Stimulated activated CD4-positive, alpha-beta T cell treated with anti-CD3 and anti-CD28 coated beads, Interleukin-1b, Interleukin-23, amount 100 ng/mL, for 24 hours (primary cell): Measurements from ENCODE around the gene NPFFR2.
"Not testable (repeated sequence)": the region's sequence is repeated elsewhere in the genome, so short reads cannot be mapped to it uniquely, and the experiment has no call there.

Source experiments
- DNase-seq, 4 experiments: peaks; one replicate each; pipeline ENCODE4 v3.0.0-alpha.2; 2020; ENCODE audit warnings: low read depth in 4 of 4, low spot score in 1 of 4

The NPFFR2 gene

DNA sequence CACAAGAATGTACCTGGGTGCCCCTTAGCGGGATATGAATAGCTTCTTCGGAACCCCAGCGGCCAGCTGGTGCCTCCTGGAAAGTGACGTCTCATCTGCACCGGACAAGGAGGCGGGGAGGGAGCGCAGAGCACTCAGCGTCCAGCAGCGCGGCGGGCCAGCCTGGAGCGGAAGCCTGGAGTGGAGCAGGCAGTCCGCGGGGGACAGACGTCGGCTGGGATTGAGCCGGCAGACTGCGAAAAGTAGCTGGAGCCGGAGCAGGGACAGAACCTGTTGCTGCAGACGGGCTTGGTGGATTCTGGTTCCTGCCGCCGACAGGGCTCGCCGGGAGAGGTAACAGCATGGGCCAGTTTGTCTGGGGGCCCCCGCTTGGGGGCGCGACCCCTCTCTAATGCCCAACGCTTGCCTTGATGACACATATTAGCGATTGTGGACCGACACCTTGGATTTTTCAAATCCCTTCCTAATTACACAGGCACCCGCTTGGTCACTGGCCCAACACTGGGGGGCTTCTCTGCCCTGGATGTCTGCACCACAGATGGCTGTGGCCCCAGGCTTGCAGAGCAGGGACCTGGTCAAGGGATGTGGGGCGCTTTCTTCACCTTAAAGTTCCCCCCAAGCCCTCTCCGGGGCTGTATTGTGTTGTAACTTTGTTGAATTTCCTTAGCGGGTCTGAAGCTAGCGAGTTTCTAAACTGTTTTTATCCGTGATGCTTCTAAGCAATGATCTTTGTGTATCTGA is at the start of gene NPFFR2:
Gene NPFFR2, plus strand, starts transcription at position 133 of the 741 bp plus-strand sequence. CDS start 96,592 bp downstream, outside the sequence.
- DNase-seq, result no peak

DNA sequence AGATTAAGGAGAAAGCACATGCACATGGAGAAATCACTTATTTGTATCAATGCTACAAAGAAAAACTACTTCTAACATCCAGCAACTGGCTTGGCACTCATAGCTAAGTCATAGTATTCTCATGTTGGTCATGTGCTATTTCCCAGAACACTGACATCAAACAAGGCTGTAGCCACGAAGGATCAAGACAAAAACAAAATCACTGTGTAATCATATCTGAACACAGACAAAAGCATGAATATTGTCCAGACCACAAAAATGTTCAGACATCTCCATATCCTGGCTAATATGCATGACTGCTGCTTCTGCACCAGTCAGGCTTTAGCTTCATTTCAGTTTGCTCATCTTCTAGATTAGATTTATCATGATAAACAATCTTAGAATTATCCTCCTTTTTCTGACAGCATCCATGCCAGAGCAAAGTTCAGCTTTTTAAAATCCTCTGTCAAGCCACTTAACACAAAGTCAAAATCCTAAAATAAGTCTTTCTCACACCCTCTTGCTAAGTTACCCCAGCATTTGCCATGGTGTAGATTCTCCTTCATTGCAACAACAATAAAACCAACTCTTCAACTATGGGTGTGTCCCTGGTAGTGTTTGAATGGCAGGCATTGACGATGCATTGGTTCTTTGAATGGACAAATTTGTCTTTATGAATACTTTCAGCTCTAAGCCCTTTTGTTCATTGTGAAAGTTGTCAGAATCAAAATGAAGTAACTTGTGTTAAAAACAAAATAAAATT is 39.1 kb upstream of the NPFFR2 start:
- DNase-seq, result no peak

DNA sequence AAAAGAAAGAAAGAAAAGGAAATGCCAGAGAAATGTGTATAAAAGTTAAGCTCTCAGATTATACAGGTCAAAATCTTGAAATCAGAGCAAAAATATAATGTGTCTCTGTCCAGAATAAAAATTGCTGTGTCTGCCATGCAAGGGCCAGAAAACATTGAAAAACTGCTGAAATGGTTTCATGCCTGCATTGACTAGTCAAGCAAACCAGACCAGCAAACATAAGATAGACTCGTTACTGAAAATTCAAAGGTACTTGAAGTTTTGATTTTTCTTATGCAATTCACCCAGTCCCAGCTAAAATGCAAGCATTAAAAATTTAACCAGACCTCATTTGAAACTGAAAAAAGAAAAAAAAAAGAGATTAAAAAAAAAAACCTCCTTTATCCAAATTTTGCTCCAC is 37.2 kb upstream of the NPFFR2 start:
- no peak for DNase-seq

DNA sequence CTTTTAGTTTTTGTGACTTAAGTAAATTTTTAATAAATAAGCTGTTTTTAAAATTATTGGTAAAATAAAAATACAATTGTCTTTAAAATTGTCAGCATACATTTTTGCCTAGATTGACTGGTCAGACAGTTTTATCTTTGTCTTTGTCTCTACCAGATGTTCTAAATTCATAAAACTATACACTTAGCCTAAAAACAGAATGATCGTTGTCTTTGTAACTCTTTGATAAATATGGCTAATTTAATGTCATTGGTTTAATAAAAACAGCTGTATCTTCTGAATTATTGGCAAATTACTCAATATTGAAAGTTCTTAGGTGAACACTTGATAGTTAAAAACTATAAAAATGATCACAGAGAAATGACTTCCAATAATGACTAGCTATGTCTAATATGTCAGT is 36.5 kb upstream of the NPFFR2 start:
- DNase-seq, result no peak

DNA sequence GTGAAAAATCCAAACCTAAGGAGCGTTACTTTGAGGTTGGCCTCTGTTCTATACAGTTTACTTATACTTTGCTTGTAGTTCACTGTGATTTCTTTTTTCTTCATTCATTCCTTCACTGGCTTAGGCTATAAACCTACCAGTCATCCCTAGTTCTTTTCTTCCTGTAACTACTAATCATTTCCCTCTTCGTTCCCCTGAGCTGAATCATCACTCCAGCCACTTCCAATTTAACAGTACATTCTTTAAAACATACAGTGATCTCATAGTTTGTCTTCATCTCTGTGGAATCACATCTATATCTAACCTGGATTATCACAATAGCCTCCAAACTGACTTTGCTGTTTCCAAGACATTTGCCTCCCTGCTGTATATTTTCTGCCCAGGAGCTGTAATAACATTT is 25.2 kb upstream of the NPFFR2 start:
- no peak for DNase-seq

DNA sequence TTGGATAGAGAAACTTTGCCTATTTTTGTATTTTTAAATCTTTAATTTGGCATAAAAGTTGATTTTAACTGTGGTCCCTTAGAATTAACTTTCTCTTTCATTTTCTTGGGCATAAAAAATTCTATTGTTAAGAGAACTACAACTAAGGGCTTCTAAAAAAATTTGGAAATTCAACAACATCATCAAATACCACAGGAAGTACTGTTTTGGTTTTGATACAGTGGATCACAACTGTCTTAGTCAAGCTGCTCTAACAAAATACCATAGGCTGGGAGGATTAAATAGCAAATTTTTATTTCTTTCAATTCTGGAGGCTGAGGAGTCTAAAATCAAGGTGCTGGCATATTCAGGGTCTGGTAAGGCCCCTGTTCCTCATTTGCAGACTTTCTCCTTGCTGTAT is 19.9 kb upstream of the NPFFR2 start:
- DNase-seq, result no peak

DNA sequence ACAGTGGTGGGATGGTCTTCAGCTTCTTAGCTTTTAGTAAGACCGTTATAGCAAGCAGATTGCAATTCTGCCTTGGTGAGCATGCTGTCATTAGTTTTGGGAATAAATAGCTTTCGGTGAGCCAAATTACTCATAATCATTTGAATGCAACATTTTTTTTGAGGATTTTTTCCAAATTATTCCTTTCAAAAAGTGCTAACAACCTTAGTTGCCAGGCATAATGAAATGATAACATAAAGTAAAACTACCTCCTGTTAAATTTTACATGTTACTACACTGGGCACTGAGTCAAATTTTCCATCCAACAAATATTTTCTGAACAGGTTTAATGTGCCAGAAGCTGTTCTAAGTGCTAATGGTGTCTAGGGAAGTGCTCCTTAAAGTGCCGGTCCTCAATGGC is 15.8 kb upstream of the NPFFR2 start:
- no peak for DNase-seq

DNA sequence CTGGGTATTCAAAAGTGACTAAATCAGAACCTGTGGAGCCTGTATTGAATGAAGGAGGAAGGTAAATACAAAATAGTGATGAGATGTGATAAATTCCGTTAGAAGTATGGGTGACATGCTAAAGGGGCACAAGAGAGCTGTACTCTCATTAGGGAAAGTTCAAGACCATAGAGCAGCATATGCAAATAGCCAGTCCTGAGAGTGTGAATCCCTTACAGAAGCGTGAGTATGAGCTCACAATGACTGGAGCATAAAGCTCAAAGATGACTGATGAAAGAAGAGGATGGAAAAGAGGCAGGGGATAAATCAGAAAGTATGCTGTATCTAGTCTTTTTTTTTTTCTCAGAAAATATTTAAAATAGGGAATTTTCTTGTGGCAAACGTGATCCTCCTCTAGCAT is 12.1 kb upstream of the NPFFR2 start:
- no peak for DNase-seq

DNA sequence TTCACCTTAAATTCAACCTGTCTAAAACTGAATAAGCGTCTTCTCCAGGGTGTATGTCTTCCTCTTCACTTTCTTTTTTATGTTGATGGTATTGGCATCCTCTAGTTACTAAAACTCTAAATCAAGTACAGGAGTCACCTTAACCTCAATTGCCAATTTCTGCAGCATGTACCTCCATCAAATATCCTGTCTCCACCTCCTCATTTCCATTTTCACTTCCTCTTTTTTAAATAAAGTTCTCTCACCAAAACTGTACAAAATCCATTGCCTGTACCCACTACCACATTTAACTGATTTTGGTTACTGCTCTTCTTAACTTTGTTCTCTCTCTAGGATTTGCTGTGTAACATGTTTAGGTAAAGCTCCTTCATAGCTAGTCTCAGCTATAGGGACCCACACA is 9.2 kb upstream of the NPFFR2 start:
- DNase-seq, result no peak

DNA sequence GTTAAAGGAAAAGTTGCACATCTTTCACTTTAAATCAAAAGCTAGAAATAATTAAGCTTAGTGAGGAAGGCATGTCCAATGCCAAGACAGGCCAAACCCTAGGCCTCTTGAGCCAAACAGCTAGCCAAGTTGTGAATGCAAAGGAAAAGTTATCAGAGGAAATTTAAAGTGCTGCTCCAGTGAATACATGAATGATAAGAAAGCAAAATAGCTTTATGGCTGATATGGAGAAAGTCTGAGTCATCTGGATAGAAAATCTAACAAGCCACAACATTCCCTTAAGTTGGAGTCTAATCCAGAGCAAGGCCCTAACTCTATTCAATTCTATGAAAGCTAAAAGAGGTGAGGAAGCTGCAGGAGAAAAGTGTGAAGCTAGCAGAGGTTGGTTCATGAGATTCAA is 23.8 kb downstream of the NPFFR2 start:
- no peak for DNase-seq

DNA sequence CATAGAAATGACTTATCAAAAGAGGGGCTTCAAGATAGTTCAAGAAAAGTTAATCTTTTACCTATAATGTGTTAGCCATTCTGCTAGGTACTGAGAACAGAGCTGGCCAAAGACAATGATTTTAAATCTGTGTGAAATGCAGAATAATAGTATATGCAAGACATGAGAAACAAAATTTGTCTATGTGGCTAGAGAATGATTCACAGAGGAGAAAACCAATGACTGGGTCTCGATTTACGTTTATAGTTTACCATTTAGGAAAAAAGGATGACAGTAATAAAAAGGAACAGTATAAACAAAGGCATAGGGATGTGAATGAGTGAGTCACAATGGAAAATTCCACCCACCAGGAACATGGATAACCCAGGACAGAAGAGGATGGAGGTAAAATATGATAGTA is 31.9 kb downstream of the NPFFR2 start:
- no peak for DNase-seq

DNA sequence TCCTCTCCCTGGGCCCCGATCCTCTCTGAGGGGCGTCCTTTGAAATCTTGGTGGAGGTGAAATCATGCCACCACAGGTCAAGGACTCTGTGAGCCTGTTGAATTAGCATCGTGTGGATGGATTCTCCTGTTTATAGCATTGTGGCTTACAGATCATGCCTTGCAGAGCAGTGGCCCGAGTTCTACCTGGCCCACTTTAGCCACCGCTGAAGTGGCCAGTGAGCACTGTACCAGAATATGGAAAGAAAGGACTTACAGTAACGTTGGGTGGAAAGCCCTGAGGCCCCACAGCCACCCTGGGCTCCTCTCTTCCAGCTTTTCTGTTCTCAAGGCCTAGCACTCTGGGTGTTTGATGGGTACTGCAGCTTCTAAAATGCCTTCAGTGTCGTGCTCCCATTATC is 35.3 kb downstream of the NPFFR2 start:
- no peak for DNase-seq

DNA sequence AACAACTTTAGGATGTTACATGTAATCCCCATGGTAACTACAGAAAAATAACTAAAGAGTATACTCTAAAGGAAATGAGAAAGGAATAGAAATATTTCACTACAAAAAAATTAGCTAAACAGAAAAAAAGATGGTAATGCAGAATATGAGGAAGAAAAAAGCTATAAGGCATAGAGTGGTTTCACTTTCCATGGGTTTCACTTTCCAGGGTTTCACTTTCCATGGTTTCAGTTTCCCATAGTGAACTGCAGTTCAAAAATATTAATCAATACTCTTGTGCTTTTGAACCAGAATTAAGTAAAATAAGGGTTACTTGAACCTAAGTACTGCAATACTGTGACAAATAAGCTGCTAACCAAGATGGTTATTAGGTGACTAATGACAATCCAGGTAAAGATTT is 42.0 kb downstream of the NPFFR2 start:
- no peak for DNase-seq

DNA sequence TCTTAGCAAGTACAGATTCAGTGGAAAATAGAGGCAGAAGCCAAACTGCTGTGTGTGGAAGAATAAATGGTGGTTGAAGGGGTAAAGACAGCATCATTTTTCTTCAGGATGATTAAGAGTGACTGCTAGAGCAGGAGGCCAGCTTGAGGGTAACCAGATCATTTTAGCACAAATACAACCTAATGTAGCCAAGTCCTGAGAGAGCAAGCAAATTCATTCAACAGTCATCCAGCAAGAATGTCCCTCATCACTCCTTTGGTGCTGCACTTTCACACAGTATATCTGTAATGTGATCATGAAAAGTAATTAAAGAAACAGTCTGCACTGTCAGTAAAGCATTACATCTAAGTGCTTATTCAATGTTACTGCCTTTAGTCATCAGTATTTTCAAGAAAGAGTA is 44.8 kb downstream of the NPFFR2 start:
- DNase-seq, result no peak

DNA sequence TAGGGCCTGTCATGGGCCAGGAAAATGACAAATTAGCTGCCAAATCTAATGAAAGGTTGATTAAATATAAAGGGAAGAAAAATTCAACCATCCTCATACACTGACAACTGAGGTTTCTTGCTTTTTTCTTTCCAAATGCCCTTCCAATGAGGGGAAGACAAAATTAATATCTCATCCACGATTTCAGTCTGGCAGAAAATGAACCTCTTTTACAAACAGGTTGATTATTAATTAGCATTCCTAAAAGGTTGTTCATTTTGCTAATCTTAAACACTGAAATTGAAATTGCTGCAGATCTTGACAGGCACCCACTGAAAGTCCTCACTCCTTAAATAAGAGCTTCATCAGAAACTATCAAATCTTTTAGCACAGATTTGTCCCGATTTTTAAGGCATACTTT is 45.5 kb downstream of the NPFFR2 start:
- DNase-seq, result no peak

DNA sequence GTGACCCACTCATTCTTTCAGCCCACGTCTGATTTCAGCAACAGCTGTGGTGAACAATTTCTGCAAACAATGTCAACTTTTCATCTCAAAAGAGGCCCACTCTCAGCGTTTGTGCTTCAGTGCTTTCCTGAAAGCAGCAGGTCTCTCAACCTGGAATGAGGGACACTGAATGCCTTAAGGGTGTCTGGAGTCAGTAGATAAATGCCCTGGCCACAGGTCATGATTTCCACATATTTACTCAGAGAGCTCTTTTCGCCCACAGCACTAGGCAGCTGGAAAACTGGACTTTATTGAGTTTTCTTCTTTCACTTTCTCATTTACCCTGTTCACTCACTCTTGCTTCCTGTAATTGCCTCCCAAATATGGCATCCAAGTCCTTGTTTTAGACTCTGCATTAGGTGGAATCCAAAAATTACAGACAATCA is 52.8 kb downstream of the NPFFR2 start:
- DNase-seq, result no peak

DNA sequence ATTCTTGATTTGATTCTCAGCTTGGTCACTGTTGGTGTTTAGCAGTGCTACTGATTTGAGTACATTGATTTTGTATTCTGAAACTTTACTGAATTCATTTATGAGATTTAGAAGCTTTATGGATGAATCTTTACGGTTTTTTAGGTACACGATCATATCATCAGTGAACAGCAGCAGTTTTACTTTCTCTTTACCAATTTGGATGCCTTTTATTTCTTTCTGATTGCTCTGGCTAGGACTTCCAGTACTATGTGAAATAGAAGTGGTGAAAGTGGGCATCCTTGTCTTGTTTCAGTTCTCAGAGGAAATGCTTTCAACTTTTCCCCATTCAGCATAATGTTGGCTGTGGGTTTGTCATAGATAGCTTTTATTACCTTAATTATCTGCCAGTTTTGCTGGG is 58.8 kb downstream of the NPFFR2 start:
- DNase-seq, result not testable (repeated sequence)

DNA sequence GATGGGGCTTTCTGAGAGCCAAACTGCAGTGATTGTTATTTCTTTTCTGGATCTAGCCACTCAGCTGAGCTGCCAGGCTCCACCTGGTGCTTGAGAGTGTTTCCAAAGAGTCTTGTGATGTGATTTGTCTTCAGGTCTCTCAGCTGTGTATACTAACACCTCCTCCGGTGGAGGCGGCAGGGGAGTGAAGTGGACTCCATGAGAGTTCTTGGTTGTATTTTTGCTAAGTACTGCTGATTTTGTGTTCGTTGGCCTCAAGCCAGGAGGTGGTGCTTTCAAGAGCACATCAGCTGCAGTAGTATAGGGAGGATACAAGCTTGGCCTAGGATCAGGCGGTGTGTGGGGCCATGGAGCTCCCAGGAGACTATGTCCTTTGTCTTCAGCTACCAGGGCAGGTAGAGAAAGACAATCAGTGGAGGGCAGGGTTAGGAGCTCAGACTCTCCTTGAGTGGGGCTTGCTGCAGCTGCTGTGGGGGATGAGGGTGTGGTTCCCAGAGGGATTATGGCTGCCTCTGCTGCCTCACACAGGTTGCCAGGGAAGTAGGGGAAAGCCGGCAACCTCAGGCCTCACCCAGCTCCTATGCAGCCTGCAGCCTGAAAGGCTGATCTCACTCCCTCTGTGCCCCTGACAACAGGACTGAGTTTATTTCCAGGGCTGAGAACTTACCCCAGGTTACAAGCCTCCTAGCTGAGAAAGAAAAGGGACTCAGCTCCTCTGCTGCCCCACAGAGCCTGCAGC is 62.4 kb downstream of the NPFFR2 start:
- no peak for DNase-seq

DNA sequence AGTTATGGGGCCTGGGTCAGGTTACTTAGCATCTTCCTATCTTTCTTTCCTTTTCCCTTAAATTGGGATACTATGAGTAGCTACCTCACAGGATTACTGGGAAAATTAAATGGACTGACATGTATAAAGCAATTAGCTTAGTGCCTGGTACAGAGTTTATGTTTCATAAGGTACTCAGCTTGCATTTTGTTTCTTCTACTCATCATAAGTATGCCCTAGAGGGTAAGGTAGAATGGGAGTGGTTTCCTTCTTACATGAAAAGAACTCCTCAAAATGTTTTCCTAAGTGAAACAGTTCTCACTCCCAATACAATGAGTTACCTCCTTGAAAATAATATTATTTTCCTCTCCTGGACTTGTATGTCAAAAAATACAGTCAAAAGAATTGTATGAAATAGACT is 75.7 kb downstream of the NPFFR2 start:
- no peak for DNase-seq

DNA sequence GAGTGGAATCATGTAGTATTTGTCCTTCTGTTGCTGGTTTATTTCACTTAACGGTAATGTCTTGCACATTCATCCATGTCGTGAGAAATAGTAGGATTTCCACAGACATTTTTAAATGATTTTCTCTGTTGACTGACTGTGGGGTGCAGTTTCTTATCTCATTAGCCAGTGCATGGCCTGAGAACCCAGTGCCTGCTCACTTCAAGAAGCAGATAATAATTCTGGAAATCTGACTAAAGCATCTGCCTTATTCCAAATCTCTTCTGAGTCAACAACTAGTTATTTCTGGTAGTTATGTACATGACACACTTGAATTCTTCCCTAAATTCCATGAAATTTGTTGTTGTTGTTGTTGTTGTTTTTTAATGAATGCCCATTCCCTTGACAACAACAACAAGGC is 77.6 kb downstream of the NPFFR2 start:
- no peak for DNase-seq

DNA sequence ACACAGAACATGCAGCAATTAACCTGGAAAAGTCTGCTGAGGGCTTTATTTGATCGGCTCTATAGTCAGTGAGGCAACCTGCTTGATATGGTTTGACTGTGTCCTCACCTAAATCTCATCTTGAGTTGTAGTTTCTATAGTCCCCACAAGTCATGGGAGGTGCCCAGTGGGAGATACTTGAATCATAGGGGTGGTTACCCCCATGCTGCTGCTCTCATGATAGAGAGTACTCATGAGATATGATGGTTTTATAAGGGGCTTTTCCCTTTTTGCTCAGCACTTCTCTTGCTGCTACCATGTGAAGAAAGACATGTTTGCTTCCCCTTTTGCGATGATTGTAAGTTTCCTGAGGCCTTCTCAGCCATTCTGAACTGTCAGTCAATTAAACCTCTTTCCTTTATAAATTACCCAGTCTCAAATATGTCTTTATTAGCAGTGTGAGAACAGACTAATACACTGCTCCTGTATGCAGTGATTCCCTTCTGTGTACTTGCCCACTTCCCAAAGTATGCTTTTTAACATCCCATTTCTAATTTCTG is 78.2 kb downstream of the NPFFR2 start:
- no peak for DNase-seq

DNA sequence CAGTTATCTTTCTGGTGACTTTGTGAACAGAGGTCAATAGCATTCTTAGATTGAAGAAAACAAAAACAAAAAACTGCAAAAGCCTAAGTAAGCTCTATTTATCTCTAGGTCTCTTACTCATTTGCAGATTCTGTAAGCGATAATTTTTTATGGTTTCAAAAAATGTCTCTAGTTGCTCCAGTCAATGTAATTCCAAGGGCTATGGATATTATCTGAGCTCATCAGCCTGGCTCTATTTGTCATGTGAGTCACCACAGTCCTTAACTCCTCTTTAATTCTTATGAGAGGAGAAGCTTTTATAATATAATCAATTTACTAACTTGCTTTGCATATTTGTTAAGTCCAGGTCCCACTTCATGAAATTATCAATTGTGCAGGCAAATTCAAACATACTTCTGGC is 79.1 kb downstream of the NPFFR2 start:
- DNase-seq, result no peak
